CD4-positive, alpha-beta T cell (primary cell): Measurements from ENCODE around the gene LDLRAD4. TPM values are rescaled to one million over a fixed set of nuclear protein-coding genes. Genes with fewer than 3 reads are reported as not detected.

Source experiments
- ATAC-seq: fragments of 200-7000 bp; cut with Tn5 transposase; one replicate; pipeline ENCODE4 v1.10.0; 2022; ENCODE audit warnings: mild to moderate bottlenecking; ENCODE audit not compliant: poor library complexity
- CTCF ChIA-PET: fragments of 350-600 bp; sonication (Branson Sonifier 250); formaldehyde crosslinking; loops from one replicate; lab custom pipeline; 2021; ENCODE audit warnings: antibody characterized with exemption, inconsistent platforms; lab: Charles Lee
- POLR2A ChIA-PET: fragments of 350-600 bp; sonication (Branson Sonifier 250); formaldehyde crosslinking; loops from one replicate; lab custom pipeline; 2021; ENCODE audit warnings: antibody characterized with exemption, inconsistent platforms; lab: Charles Lee
- DNase-seq, 14 experiments: peaks; one replicate each; pipeline ENCODE4 v3.0.0-alpha.2; 2013 to 2020; ENCODE audit warnings: mixed read lengths in 2 of 14
- H3K27ac ChIP-seq, 2 donors: one replicate each; pipeline versions ENCODE4 v1.5.1 to v1.7.0; 2013; ENCODE audit warnings: low read length in 2 of 2, low read depth in 1 of 2, mild to moderate bottlenecking in 1 of 2
- H3K27me3 ChIP-seq, 2 experiments: 1 replicate in 1 of 2; 2 replicates in 1 of 2; pipeline versions ENCODE4 v1.6.1 to v1.7.0; 2013; ENCODE audit warnings: low read length in 2 of 2, control low read depth in 1 of 2, mild to moderate bottlenecking in 1 of 2, moderate library complexity in 1 of 2; ENCODE audit not compliant: insufficient read depth in 2 of 2, control insufficient read depth in 1 of 2
- H3K36me3 ChIP-seq: one replicate; pipeline ENCODE4 v1.6.1; 2013; ENCODE audit warnings: low read length, control low read depth; ENCODE audit not compliant: insufficient read depth
- H3K4me1 ChIP-seq: one replicate; pipeline ENCODE4 v1.6.1; 2013; ENCODE audit warnings: low read length, control low read depth; ENCODE audit not compliant: insufficient read depth
- H3K4me3 ChIP-seq: one replicate; pipeline ENCODE4 v1.5.1; 2013; ENCODE audit warnings: mild to moderate bottlenecking, low read length, moderate library complexity
- H3K9me3 ChIP-seq, 2 experiments: 1 replicate in 1 of 2; 2 replicates in 1 of 2; pipeline versions ENCODE4 v1.6.1 to v1.7.0; 2013; ENCODE audit warnings: low read length in 2 of 2, mild to moderate bottlenecking in 2 of 2, control low read depth in 1 of 2, moderate library complexity in 1 of 2; ENCODE audit not compliant: control insufficient read depth in 1 of 2, insufficient read depth in 1 of 2
- H3K27ac Mint-ChIP-seq: one replicate; pipeline ENCODE4 v1.8.0; 2020; ENCODE audit warnings: mixed read lengths
- H3K27me3 Mint-ChIP-seq: one replicate; pipeline ENCODE4 v1.8.0; 2021; ENCODE audit warnings: mixed read lengths
- H3K36me3 Mint-ChIP-seq: one replicate; pipeline ENCODE4 v1.8.0; 2021; ENCODE audit warnings: low read depth, mixed read lengths
- H3K4me1 Mint-ChIP-seq: one replicate; pipeline ENCODE4 v1.8.0; 2021; ENCODE audit warnings: low read depth, mixed read lengths
- H3K4me3 Mint-ChIP-seq: one replicate; pipeline ENCODE4 v1.8.0; 2020; ENCODE audit warnings: mild to moderate bottlenecking, mixed read lengths
- H3K9me3 Mint-ChIP-seq: one replicate; pipeline ENCODE4 v1.8.0; 2020; ENCODE audit warnings: mixed read lengths
- intact Hi-C, 2 experiments: fragments of 100-400 bp; cut with DNase I in 1 of 2; cut with micrococcal nuclease in 1 of 2; formaldehyde crosslinking; loops; one replicate each; pipeline versions ENCODE4 v1.15.1 to v1.9.0; 2023 to 2025; cut with DNase I, micrococcal nuclease
- total RNA-seq, 174 experiments: library from RNA in 2 of 174; stranded (reverse) in 2 of 174; gene quantifications; one replicate each; pipeline ENCODE4 v1.2.3 and lab custom pipeline; 2021 to 2026
- TF ChIP-seq, protein P1 (sequence below): fragments of 200-600 bp; IDR thresholded peaks from one replicate; pipeline ENCODE4 v1.8.0; 2022; ENCODE audit warnings: antibody characterized with exemption, mild to moderate bottlenecking

LDLRAD4 gene
- total RNA-seq, 2 experiments from 2014 or later, result 51.9 to 52.7 TPM

DNA sequence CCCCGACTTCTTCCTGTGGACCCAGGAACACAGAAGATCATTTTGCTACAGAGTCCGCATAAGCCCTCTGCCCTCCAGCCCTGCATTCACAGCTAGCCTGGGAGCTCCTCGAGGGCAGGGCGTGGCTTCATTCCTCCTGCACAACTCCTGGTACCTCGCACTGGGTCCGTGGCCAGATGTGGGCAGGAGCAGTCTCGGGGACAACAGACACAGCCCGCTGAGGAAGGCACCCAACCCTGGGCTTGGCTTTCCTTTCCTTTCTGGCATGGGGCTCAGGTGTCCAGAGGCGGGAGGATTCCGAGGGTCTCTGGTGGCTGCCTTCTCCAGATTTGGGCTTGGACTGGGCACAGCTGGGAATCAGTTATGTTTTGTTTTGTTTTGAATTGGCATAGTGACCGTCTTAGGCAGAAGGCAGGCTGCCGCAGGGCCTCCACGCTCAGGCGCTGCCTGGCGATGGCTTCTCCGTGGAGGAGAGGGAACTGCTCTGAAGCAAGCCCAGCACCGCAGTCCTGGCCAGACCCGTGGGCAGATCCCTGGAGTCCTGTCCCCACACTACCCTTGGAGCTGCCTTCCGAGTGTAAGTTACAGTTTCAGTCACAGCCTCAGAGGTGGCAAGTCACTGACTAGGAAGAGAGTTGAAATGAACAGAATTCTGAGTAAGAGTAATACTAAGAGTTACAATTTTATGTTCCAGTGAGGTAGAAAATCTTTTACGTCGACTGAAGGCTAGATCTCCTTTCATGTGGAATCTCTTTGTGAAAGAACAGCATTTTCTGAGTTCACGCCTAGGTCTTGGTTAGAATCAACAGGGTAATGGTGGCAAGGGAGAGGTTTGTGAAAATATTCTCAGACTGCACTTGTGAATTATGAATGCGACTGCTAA, 47.9 kb downstream of the LDLRAD4 start:
- Mint-ChIP-seq H3K4me1 (peaks cover 68% of the 10 kb centered on the region), H3K9me3 (no peaks in the 10 kb centered on the region)
- H3K27ac ChIP-seq, result peak overlapping the region; percentile 19 to 73

DNA sequence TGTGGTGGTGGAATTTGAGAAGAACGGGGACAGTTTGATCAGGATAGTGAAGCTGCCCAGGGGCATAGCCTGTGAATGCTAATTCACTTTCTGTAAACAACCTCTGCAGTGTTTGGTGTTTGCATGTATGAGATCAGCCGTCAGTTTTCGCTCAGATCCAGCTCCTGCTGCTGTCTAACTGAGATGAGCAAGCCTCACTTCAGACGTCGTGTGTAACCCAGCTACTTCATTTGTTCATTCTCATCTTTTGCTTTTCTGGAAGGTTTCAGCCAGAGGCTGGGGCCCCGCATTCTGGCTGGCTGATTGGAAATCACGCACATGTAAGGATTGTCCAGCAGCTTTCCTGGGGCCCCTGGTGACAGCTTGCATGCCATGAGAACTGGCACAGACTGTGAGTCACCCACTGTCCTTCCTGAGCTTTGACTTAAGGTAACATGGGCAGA, 48.9 kb downstream of the LDLRAD4 start:
- peaks cover 64% of the 10 kb centered on the region for H3K4me1 Mint-ChIP-seq
- H3K9me3 Mint-ChIP-seq, result no peaks in the 10 kb centered on the region
- H3K36me3 Mint-ChIP-seq, result peaks cover 5% of the 10 kb centered on the region
- peak overlapping the region; percentile 82 for H3K27ac Mint-ChIP-seq
- Histone ChIP-seq H3K27ac (no peak overlapping the region), H3K9me3 (peaks cover 0 to 9% of the 10 kb centered on the region in 2 experiments), H3K4me1 (peaks cover 47% of the 10 kb centered on the region), H3K36me3 (no peaks in the 10 kb centered on the region), H3K27me3 (no peaks in the 10 kb centered on the region), H3K4me3 (no peak overlapping the region)
- H3K27me3 Mint-ChIP-seq, result no peaks in the 10 kb centered on the region
- ChIA-PET POLR2A (interaction anchor here (0.8 kb wide), 1 partner anchor 51 kb away, joined by 3 read pairs; no protein-coding TSS in a partner anchor), CTCF (interaction anchor here (0.5 kb wide), 1 partner anchor 49 kb away, joined by 3 read pairs; the partner anchor contains the start of gene LDLRAD4)
- TF ChIP-seq, protein P1, sequence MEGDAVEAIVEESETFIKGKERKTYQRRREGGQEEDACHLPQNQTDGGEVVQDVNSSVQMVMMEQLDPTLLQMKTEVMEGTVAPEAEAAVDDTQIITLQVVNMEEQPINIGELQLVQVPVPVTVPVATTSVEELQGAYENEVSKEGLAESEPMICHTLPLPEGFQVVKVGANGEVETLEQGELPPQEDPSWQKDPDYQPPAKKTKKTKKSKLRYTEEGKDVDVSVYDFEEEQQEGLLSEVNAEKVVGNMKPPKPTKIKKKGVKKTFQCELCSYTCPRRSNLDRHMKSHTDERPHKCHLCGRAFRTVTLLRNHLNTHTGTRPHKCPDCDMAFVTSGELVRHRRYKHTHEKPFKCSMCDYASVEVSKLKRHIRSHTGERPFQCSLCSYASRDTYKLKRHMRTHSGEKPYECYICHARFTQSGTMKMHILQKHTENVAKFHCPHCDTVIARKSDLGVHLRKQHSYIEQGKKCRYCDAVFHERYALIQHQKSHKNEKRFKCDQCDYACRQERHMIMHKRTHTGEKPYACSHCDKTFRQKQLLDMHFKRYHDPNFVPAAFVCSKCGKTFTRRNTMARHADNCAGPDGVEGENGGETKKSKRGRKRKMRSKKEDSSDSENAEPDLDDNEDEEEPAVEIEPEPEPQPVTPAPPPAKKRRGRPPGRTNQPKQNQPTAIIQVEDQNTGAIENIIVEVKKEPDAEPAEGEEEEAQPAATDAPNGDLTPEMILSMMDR, result no peak
- ATAC-seq (peak; percentile 30), DNase-seq (peak in 2 of 14 experiments; percentile 38 to 39)
- intact Hi-C loops, result loop anchor here in 1 of 2 experiments (2.0 to 5.0 kb wide), 3 partner anchors 51 to 170 kb away; no protein-coding TSS in a partner anchor
- peak overlapping the region; percentile 15 for H3K4me3 Mint-ChIP-seq

More for the DNA sequence above, 47.9 kb downstream of the LDLRAD4 start:
- Histone ChIP-seq H3K4me3 (peak overlapping the region; percentile 48), H3K36me3 (no peaks in the 10 kb centered on the region), H3K4me1 (peaks cover 49% of the 10 kb centered on the region), H3K27me3 (no peaks in the 10 kb centered on the region), H3K9me3 (peaks cover 0 to 8% of the 10 kb centered on the region in 2 experiments)
- peak in 5 of 14 experiments; percentile 27 to 50 (median 31) for DNase-seq
- intact Hi-C loops, result loop anchor here in 1 of 2 experiments (2.0 to 5.0 kb wide), 3 partner anchors 50 to 171 kb away; no protein-coding TSS in a partner anchor
- Mint-ChIP-seq H3K36me3 (peaks cover 5% of the 10 kb centered on the region), H3K27me3 (no peaks in the 10 kb centered on the region), H3K4me3 (peak overlapping the region; percentile 15), H3K27ac (peak overlapping the region; percentile 82)
- peak; percentile 71 for ATAC-seq
- TF ChIP-seq, protein P1, result no peak
- ChIA-PET POLR2A (no interaction called here), CTCF (interaction anchor here (0.9 kb wide), 1 partner anchor 110 kb away, joined by 3 read pairs; no protein-coding TSS in a partner anchor)

DNA sequence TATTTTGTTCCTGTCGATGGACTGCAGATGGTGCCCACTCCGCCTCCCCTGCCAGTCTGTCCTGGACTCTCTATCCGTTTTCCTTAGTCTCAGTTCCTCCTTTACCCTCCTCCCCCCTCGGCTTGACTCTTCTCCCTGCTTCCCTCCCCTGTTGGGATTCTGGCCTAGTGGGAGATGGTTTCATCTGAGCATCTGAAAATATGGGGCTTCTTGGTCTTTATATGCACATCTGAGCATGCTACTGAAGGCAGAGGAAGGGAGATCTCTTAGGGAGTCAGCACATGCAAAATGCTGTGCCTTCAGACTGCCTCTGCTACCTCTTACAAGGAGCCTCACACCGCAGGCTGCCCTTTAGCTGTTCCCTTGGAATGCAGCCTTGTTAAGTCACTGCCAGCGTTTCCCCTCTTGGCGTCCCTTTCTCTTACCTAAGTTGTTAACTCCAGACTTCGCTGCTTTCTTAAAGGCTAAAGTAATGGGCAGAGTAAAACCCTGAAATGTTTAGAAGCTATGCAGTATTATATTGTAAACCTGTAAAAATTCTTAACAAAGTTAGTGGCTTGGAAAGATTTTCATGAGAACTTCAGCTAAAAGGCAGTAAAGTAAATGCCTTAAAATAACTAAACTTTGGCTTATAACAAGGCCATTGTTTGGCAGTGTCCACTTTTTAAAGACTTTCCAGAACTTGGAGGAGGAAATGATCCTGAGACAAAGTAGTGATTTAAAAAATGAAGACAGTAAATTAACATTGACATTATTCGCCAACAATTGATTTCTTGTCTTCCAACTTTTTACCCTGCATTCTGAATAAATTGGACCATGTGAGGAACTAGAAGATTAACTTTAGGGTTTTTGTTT, 49.8 kb downstream of the LDLRAD4 start:
- no peak for ATAC-seq
- DNase-seq, result no peak
- Histone ChIP-seq H3K36me3 (no peaks in the 10 kb centered on the region), H3K27ac (no peak overlapping the region), H3K4me1 (peaks cover 57% of the 10 kb centered on the region), H3K4me3 (no peak overlapping the region), H3K27me3 (no peaks in the 10 kb centered on the region), H3K9me3 (peaks cover 0 to 10% of the 10 kb centered on the region in 2 experiments)
- H3K27me3 Mint-ChIP-seq, result no peaks in the 10 kb centered on the region
- POLR2A ChIA-PET, result no interaction called here
- CTCF ChIA-PET, result no interaction called here
- peak overlapping the region; percentile 67 for H3K4me3 Mint-ChIP-seq
- TF ChIP-seq, protein P1, result no peak
- H3K36me3 Mint-ChIP-seq, result peaks cover 9% of the 10 kb centered on the region
- intact Hi-C loops, result loop anchor here in 1 of 2 experiments (5.0 kb wide), 1 partner anchor 169 kb away; no protein-coding TSS in a partner anchor
- peaks cover 73% of the 10 kb centered on the region for H3K4me1 Mint-ChIP-seq
- H3K27ac Mint-ChIP-seq, result peak overlapping the region; percentile 82
- H3K9me3 Mint-ChIP-seq, result no peaks in the 10 kb centered on the region
